NCI-H1930 (cell line): ENCODE measurements around the gene AK2.
"Not testable (repeated sequence)": the region's sequence is repeated elsewhere in the genome, so short reads cannot be mapped to it uniquely, and the experiment has no call there.

Experiments
- DNase-seq, 2 experiments: peaks; one replicate each; lab custom pipeline; 2025; lab: John Stamatoyannopoulos, UW

The AK2 gene

DNA sequence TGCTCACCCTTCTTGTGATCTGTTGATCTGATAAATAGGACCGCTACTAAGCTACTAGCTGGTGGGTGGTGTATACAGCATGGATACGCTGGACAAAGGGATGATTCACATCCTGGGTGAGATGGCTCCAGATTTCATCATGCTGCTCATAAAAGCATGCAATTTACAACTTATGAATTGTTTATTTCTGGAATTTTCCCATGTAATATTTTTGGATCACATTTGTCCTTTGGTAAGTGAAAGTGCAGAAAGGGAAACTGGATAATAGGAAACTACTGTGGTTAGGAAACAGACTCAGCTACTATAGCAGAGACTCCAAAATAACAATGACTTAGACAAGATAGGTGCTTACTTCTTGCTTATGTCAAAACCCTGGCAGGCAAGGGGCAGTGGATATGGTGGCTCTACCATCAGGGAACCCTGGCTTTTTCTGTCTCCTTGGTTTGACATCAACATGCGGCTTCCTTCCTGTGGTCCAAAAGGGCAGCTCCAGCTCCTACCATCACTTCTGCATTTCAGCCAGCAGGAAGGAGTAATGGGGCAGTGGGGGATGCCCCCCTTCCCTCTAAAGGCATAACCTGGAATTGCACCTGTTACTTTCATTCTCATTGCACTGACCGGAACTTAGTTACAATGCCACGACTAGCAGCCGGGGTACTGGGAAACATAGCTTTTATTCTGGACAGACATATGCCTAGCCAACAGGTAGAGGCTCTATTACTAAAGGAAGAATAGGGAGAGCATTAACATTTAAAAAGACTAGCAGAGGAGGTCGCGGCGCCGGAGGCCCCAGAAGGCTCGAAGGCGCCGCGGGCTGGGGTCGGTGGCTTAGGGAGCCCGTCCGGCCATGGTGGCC lies 13.8 kb upstream of the AK2 start:
- peak in 1 of 2 experiments; percentile 9 for DNase-seq

- no peak for DNase-seq
These were observed 12.7 kb upstream of the AK2 start for GRCh38 chr1:33049371-33049770.

DNA sequence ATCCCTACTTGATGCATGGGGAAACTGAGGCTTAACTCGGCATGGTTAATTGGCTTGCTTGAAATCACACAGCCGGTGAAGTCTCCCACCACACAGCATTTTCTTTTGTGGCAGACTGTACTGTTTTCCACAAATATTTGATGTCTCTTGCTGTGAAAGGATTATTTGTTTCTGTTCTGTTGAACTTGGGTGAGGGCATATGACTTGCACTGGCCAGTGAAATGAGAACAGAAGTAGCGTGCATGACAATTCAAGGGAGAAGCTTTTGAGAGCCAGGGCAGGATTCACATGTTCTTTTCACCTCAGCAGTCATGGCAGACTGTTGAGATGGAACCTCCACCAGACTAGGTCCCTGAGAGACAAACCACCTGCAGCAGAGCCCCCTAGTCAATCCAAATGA lies 11.7 kb upstream of the AK2 start:
- DNase-seq, result no peak

DNA sequence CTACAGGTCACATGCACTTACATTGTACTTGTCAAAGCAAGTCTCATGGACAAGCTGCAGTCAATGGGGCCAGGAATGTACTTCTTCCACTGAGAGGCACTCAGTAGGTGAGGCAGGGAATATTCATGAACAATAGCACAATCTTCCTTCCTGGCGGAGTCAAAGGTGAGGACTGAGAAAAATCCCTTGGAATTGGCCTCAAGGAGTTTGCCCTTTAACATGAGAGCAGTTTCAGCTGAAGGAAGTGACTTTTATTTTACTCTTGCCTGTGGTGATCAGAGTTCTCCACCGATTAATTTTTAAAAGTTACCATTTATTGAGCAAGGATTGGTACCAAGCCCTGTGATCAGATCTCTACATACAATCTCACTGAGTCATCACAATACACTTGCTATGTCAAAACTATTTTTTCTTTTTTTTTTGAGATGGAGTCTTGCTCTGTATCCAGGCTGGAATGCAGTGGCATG lies 11.2 kb upstream of the AK2 start:
- DNase-seq, result no peak

DNA sequence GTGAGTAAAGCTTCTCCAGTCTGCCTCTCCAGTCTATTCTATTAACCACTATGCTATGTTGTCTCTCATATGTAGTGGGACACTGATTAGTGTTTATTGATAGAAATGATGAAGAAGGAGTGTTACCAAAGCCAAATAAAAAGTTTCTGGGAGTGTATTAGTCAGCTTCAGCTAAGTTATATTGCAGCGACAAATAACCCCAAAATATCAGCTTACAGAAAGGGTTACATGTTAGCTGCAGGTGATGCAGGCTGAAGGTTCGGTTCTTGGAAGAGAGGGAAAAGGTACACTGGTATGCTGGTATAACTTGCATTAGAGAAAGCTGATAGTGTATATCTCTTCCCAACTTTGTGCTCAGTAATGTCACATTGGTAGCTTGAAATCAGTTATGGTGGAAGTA lies 10.6 kb upstream of the AK2 start:
- DNase-seq, result no peak

DNA sequence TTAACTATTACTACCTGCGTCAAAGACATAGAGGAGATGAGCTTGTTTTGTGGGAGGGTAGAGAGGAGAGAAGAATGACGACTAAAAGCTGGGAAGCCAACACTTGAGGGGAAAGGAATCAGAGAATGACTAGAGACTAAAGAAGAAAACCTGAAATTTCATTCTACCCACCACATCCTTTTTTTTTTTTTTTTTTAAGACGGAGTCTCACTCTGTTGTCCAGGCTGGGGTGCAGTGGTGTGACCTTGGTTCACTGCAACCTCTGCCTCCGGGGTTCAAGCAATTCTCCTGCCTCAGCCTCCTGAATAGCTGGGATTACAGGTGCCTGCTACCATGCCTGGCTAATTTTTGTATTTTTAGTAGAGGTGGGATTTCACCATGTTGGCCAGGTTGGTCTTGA lies 9.6 kb upstream of the AK2 start:
- DNase-seq, result not testable (repeated sequence)

DNA sequence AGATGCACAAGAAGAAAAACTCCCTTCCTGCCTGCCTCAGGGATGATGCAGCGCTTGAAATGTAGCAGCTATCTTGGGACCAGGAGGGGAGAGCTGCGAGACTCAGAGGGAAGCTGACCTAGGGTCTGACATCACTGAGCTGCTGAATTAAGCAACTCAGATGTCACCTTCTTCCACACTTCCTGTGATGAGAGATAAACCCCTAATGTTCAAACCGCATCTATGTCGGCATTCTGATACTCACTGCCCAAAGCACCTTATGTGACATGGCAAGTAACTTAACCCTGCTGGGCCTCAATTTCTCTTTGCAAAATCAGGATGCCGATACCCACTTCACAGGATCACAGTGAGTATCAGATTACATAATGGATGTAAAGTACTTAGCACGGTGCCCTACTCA lies 9.1 kb upstream of the AK2 start:
- DNase-seq, result no peak

DNA sequence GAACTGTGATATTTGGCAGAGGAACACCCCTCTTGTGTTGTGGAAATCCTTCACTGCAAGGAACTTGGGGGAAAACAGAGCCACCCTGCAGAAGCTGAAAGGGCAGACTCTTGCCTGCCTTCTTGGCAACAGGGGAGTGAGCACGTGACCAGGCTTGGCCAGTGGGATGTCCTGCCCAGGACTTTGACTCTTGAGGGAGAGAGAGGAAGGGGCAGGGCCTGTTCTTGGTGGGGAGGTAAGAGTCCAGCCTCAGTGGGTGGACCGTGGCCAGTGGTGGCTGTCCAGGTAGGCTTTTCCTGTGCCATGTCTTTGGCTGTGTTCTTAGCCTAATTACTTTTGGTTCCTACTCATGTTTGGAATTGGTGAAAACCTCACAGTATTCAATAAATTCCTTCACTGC lies 8.6 kb upstream of the AK2 start:
- no peak for DNase-seq

GRCh38 chr1:33043267-33044092 lies 6.8 kb upstream of the AK2 start:
- DNase-seq, result no peak

GRCh38 chr1:33042831-33043230 lies 6.1 kb upstream of the AK2 start:
- no peak for DNase-seq

DNA sequence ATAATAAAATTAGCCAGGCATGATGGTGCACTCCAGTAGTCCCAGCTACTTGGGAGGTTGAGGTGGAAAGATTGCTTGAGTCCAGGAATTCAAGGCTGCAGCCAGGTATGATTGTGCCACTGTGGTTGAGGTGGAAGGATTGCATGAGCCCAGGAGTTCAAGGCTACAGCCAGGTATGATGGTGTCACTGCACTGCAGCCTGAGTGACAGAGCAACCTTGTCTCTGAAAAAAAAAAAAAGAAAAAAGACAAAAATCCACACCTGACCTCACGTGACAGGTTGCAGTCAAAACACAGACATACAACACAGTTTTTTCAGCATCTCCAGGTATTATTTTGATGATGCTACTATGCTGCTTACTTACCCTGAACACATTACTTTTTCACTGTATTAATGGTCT lies 4.3 kb upstream of the AK2 start:
- no peak for DNase-seq

DNA sequence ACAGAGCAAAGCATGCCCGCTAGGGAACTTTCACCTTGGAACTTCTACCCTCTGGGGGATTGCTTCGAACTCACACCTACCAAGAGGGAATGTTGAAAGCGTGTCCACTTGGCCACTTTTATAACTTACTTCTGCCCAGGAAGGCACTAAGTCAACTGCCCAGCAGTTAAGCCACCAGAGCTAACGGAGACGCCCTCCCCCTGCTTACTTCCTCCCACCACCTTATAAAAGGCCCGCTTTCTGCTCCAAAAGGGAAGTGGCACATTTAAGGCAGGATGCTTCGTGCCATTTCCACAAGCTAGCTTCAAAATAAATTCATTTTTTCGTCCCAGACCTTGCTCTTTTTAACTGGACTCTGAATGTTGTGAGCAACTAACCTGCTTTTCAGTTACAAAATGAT lies 3.2 kb upstream of the AK2 start:
- no peak for DNase-seq

DNA sequence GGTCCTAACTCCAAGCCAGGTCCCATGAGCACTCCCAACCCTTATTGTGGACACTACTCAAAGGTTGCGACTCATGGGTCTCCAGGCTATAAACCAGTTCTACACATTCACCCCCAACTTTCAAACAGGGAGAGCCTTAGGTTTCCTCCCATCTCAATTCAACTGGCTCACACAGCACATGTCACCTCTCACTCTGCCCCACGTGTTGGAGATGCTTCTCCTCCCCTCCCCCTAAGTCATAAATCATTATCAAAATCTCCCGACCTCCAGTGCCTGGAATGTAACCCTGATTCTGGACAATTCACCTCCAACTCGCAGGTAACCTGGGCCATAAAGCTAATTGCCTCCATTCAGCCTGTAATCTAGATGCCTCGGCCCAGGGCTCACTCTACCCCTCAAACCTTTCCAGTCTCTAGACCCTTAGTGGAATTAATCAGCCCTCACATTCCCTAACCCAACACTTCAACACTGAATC lies 595 bp downstream of the AK2 start:
- no peak for DNase-seq

- DNase-seq, result no peak
These were observed 4.4 kb downstream of the AK2 start for GRCh38 chr1:33032126-33032869.

DNA sequence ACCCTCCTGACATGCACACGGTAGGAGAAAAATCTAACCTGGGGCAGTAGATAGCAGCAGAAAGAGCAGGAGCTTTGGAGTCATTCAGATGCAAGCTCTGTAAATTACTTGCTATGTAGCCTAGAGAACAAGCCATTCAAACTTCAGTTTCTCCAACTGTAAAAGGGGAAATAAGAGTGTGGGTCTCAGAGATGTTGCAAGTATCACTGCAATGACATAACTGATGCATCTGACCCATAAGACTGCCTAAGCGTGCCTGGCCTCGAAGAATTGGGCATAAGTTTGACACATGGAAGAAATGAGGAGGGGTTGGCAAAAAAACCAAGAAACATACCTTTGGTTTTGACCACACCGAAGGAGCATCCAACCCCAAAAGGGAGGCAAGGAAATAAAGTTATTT lies 5.2 kb downstream of the AK2 start:
- DNase-seq, result no peak

GRCh38 chr1:33030575-33030974 lies 6.1 kb downstream of the AK2 start:
- DNase-seq, result no peak

DNA sequence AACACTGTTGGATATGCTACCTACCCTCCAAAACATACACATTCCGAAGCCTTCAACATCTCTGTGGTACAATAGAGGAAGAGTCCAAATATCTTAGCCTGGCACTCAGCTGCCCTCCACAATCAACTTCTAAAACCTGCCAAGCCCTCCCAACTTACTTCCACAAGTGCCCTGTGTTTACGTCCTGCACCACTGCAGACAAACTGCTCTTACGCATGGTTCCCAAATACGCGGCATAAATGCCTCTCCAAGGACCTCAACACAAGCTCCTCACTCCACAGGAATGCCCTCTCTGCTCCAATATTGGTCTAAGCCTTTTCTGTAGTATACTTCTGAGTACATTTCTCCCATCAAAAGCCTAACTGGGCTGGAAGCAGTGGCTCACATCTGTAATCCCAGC lies 6.8 kb downstream of the AK2 start:
- DNase-seq, result no peak

GRCh38 chr1:33029209-33029608 lies 7.5 kb downstream of the AK2 start:
- no peak for DNase-seq

GRCh38 chr1:33025761-33026160 lies 10.9 kb downstream of the AK2 start:
- no peak for DNase-seq

DNA sequence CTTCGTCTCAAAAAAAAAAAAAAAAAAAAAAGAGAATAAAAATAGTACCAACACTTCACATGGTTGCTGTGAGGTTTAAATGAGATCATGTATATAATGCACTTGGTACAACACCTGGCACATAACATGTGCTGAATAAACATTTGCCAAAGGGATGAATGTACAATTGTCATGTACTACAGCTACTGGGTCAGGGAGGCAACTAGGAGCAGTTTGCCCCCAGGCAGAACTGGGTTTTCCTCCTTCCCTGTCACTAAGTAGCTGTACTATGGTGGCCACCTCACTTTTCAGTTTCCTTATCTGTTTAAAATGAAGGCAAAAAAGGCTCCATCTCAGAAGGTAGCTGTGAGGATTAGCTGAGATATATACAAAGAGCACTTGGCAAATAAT lies 11.5 kb downstream of the AK2 start:
- no peak for DNase-seq

DNA sequence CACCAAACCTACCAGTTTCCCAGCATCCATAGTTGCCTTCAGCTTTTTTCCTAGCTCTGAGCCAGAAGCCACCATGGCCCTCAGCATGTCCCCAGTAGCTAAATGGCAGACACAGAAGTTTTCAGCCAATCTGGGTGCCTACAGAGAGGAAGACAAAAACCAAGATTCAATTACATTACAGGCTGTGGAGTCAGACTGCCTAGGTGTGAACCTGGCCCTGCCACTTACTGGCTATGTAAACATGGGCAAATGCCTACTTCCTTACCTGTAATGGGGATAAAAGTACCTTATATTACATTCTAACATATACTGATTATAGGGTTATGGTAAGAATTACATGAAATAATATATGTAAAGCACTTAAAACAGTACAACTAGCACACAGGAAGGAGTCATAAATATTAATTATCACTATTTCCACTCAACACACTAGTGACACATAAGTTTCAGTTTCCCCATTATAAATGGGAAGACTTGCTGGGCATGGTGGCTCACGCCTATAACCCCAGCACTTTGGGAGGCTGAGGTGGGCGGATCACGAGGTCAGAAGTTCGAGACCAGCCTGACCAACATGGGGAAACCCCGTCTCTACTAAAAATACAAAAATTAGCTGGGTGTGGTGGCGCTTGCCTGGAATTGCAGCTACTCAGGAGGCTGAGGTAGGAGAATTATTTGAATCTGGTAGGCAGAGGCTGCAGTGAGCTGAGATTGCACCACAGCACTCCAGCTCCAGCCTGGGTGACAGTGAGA lies 12.1 kb downstream of the AK2 start:
- DNase-seq, result not testable (repeated sequence)
